Measurements from ENCODE around the gene CTSC.

GRCh38 chr11:88384669-88385005, 47.1 kb upstream of the CTSC start:
- TF ChIP-seq, protein P1, sequence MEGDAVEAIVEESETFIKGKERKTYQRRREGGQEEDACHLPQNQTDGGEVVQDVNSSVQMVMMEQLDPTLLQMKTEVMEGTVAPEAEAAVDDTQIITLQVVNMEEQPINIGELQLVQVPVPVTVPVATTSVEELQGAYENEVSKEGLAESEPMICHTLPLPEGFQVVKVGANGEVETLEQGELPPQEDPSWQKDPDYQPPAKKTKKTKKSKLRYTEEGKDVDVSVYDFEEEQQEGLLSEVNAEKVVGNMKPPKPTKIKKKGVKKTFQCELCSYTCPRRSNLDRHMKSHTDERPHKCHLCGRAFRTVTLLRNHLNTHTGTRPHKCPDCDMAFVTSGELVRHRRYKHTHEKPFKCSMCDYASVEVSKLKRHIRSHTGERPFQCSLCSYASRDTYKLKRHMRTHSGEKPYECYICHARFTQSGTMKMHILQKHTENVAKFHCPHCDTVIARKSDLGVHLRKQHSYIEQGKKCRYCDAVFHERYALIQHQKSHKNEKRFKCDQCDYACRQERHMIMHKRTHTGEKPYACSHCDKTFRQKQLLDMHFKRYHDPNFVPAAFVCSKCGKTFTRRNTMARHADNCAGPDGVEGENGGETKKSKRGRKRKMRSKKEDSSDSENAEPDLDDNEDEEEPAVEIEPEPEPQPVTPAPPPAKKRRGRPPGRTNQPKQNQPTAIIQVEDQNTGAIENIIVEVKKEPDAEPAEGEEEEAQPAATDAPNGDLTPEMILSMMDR (IDR thresholded peaks at IDR 0.05) = no peak
- no peak for TF ChIP-seq POLR2A (IDR thresholded peaks at IDR 0.05)
